Measurements from ENCODE around the gene HPCAL1. TPM values are rescaled to one million over a fixed set of nuclear protein-coding genes. Genes with fewer than 3 reads are reported as not detected.

Gene HPCAL1
- total RNA-seq, 1 experiment from 2014 or later = 26.9 TPM

GRCh38 chr2:10433947-10434885, 131.5 kb downstream of the HPCAL1 start:
- ChIA-PET POLR2A (interaction anchor here (0.9 to 2.0 kb wide), 4 partner anchors 13 to 309 kb away, joined by 3 to 15 read pairs (median 6); partner anchors contain the start of gene ODC1), CTCF (interaction anchor here (0.5 to 5.2 kb wide), 45 partner anchors 8 to 664 kb away, joined by 3 to 69 read pairs (median 5); partner anchors contain the start of genes CYS1, HPCAL1, ODC1 and RRM2)
- no peak for TF ChIP-seq CTCF (IDR thresholded peaks at IDR 0.05; ENCODE audit: insufficient read depth in 1 of 2, low read depth in 1 of 2, low read length in 1 of 2, severe bottlenecking in 1 of 2, unreplicated experiment in 1 of 2)
- no peaks in the 10 kb centered on the region for H3K27me3 ChIP-seq (replicated peaks; ENCODE audit: control insufficient read depth, insufficient read depth, low read length)
- Mint-ChIP-seq H3K27me3 (ENCODE audit: insufficient read depth, unreplicated experiment) (no peaks in the 10 kb centered on the region), H3K36me3 (ENCODE audit: insufficient read depth, unreplicated experiment) (peaks cover 14% of the 10 kb centered on the region), H3K4me3 (ENCODE audit: unreplicated experiment) (peak overlapping the region; percentile 26), H3K27ac (ENCODE audit: unreplicated experiment) (peak overlapping the region; percentile 19), H3K4me1 (ENCODE audit: low read depth, unreplicated experiment) (peaks cover 8% of the 10 kb centered on the region), H3K9me3 (ENCODE audit: unreplicated experiment) (no peaks in the 10 kb centered on the region)
- BruUV-seq (replicated peaks) = no TSS peak
- intact Hi-C loops (cut with micrococcal nuclease; ENCODE audit: unreplicated experiment) = loop anchor here (10.0 kb wide), 2 partner anchors 159 to 619 kb away; no protein-coding TSS in a partner anchor
- DNase-seq = peak; percentile 37 to 63
- H3K4me3 ChIP-seq (ENCODE audit: low read depth, low read length) = no peak overlapping the region
- H3K36me3 ChIP-seq (ENCODE audit: control insufficient read depth, insufficient read depth, low read length) = no peaks in the 10 kb centered on the region; the same call in 1 of the 2 replicates
- peaks cover 18% of the 10 kb centered on the region for H3K4me1 ChIP-seq
- no peaks in the 10 kb centered on the region for H3K9me3 ChIP-seq

- intact Hi-C loops (cut with micrococcal nuclease; ENCODE audit: unreplicated experiment) = loop anchor here (1.0 to 10.0 kb wide), 7 partner anchors 132 to 620 kb away; no protein-coding TSS in a partner anchor
- Mint-ChIP-seq H3K4me3 (ENCODE audit: unreplicated experiment) (no peak overlapping the region), H3K27me3 (ENCODE audit: insufficient read depth, unreplicated experiment) (no peaks in the 10 kb centered on the region), H3K4me1 (ENCODE audit: low read depth, unreplicated experiment) (peaks cover 8% of the 10 kb centered on the region), H3K36me3 (ENCODE audit: insufficient read depth, unreplicated experiment) (peaks cover 23% of the 10 kb centered on the region), H3K9me3 (ENCODE audit: unreplicated experiment) (no peaks in the 10 kb centered on the region), H3K27ac (ENCODE audit: unreplicated experiment) (peak overlapping the region; percentile 19)
- H3K4me1 ChIP-seq = peaks cover 18% of the 10 kb centered on the region
- H3K36me3 ChIP-seq (ENCODE audit: control insufficient read depth, insufficient read depth, low read length) = peaks cover 3% of the 10 kb centered on the region
- no peaks in the 10 kb centered on the region for H3K9me3 ChIP-seq
- ChIA-PET POLR2A (interaction anchor here (0.6 to 2.0 kb wide), 6 partner anchors 12 to 310 kb away, joined by 3 to 15 read pairs (median 5); partner anchors contain the start of gene ODC1), CTCF (interaction anchor here (0.5 to 5.2 kb wide), 46 partner anchors 9 to 664 kb away, joined by 3 to 69 read pairs (median 5); partner anchors contain the start of genes CYS1, HPCAL1, ODC1 and RRM2)
- no TSS peak for BruUV-seq (replicated peaks)
- TF ChIP-seq CTCF (IDR thresholded peaks at IDR 0.05; ENCODE audit: insufficient read depth in 1 of 2, low read depth in 1 of 2, low read length in 1 of 2, severe bottlenecking in 1 of 2, unreplicated experiment in 1 of 2) = peak; percentile 97 to 98
- no peak overlapping the region for H3K4me3 ChIP-seq (ENCODE audit: low read depth, low read length)
- peak; percentile 84 to 92 for DNase-seq
- H3K27me3 ChIP-seq (replicated peaks; ENCODE audit: control insufficient read depth, insufficient read depth, low read length) = no peaks in the 10 kb centered on the region
Measured at GRCh38 chr2:10434886-10435819, 132.4 kb downstream of the HPCAL1 start.

All from Caco-2 (cell line).